Effector memory CD8-positive, alpha-beta T cell (primary cell): Measurements from ENCODE around the gene ENPP3.
"Not testable (repeated sequence)": the region's sequence is repeated elsewhere in the genome, so short reads cannot be mapped to it uniquely, and the experiment has no call there.

Source experiments
- ATAC-seq: fragments of 150-1000 bp; cut with Tn5 transposase; replicated peaks from 2 replicates; pipeline ENCODE4 v1.10.0; 2021; ENCODE audit warnings: mild to moderate bottlenecking, moderate library complexity
- DNase-seq, 3 experiments: peaks; one replicate each; pipeline ENCODE4 v3.0.0; 2021
- H3K27ac Mint-ChIP-seq, 2 donors: one replicate each; pipeline ENCODE4 v1.8.0; 2022; ENCODE audit warnings: mild to moderate bottlenecking in 2 of 2, mixed read lengths in 2 of 2, moderate library complexity in 2 of 2
- H3K27me3 Mint-ChIP-seq, 2 donors: one replicate each; pipeline ENCODE4 v1.8.0; 2022; ENCODE audit warnings: mixed read lengths in 2 of 2
- H3K36me3 Mint-ChIP-seq: one replicate; pipeline ENCODE4 v1.8.0; 2022; ENCODE audit warnings: mild to moderate bottlenecking, moderate library complexity, mixed read lengths; ENCODE audit not compliant: insufficient read depth
- H3K4me1 Mint-ChIP-seq, 2 donors: one replicate each; pipeline ENCODE4 v1.8.0; 2022; ENCODE audit warnings: low read depth in 2 of 2, mixed read lengths in 2 of 2
- H3K4me3 Mint-ChIP-seq, 2 donors: one replicate each; pipeline ENCODE4 v1.8.0; 2022; ENCODE audit warnings: mild to moderate bottlenecking in 2 of 2, mixed read lengths in 2 of 2, moderate library complexity in 2 of 2
- H3K9me3 Mint-ChIP-seq, 2 donors: one replicate each; pipeline ENCODE4 v1.8.0; 2022; ENCODE audit warnings: mixed read lengths in 2 of 2

The ENPP3 gene

DNA sequence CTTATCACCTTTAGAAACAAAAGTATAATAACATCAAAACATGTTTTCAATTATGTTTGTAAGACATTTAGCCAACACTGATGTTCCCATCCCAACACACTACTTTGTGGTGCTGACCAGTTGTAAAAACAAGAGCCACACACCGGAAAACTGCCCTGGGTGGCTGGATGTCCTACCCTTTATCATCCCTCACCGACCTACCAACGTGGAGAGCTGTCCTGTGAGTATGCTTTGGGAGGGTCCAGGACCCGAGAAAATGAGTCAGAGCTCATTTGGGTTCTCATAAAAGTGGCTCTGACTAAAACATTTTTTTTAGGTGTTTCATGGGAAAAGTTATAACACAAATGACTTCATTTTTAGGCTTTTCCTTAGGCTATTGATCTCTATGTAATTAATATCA is 103.1 kb downstream of the ENPP3 start:
- no peak overlapping the region for H3K4me3 Mint-ChIP-seq
- DNase-seq (no peak), ATAC-seq (no peak)
- no peaks in the 10 kb centered on the region for H3K4me1 Mint-ChIP-seq
- no peaks in the 10 kb centered on the region for H3K9me3 Mint-ChIP-seq
- H3K27me3 Mint-ChIP-seq = peaks cover 0 to 17% of the 10 kb centered on the region in 2 donors
- no peak overlapping the region for H3K27ac Mint-ChIP-seq
- H3K36me3 Mint-ChIP-seq = no peaks in the 10 kb centered on the region

DNA sequence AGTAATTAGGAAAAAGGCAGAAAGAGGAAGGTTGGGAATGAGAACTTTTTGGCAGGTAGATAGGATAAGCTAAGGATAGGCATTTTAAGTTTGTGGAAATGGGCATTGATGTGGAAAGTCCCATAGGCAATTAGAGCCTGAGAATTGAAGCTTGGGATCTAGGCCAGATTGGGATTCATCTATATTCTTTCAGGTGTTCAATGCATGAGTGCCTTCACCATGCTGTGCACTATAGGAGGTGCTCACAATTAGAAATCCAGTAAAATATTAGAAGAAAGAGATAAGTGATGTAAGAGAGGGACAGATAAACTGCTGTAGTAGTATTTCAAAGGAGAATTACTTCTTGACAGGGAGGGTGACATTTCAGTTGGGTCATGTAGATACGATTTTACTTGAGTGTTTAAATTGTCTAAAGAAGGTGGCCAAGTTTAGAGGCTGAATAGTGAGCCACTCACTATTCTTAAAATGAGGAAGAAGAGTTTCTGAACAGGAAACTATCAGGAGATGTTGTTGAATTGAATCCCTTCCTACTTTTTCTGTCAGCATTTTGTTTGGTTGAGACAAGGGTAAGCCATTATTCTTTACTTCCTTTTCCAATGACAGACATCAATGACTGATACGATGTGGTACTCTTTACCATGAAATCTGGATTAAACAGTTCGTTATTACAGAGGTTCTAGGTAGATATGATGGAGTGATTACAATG is 104.7 kb downstream of the ENPP3 start:
- no peaks in the 10 kb centered on the region for H3K36me3 Mint-ChIP-seq
- ATAC-seq = no peak
- H3K4me1 Mint-ChIP-seq = no peaks in the 10 kb centered on the region
- H3K9me3 Mint-ChIP-seq = no peaks in the 10 kb centered on the region
- DNase-seq = no peak
- no peak overlapping the region for H3K4me3 Mint-ChIP-seq
- peaks cover 0 to 17% of the 10 kb centered on the region in 2 donors for H3K27me3 Mint-ChIP-seq
- no peak overlapping the region for H3K27ac Mint-ChIP-seq

DNA sequence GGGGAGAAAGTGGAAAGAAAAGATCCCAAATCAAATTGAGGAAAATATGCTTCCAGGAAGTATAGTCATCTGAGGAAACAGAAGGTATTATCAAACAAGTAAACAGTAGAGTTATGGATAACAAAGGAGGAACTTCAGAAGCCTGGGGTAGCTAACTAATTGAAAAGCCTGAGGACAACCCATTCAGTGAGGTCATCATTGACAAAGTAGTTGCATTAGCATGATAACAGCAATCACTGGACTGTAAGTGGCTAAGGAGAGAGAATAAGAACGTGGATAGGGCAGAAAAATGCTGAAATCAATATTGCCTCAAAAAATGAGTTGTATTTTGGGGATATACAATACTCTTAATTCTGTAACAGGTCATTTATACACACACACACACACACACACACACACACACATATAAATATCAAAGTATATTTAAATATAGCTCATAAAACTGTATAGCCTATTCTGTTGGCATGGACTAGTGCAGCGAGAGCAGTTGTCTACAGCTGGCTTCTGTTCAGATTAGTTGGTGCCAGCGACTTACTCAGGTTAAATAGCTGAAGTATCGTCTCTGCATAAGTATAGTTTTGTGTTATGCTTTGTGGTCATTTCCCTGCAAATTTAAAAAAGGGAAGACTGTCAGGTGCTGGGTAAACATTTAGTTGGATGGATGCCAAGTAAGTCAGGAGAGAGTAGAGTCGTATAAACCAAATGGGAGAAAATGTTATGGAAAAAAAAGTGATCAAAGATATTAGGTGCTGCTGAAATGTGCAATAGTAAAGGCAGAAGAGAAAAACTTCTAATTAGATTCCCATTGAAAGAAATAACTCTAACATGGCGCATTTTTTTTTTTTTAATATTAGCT is 107.6 kb downstream of the ENPP3 start:
- Mint-ChIP-seq H3K27me3 (peaks cover 0 to 17% of the 10 kb centered on the region in 2 donors), H3K27ac (no peak overlapping the region), H3K4me1 (no peaks in the 10 kb centered on the region), H3K9me3 (no peaks in the 10 kb centered on the region), H3K4me3 (no peak overlapping the region), H3K36me3 (no peaks in the 10 kb centered on the region)
- DNase-seq (no peak), ATAC-seq (no peak)

DNA sequence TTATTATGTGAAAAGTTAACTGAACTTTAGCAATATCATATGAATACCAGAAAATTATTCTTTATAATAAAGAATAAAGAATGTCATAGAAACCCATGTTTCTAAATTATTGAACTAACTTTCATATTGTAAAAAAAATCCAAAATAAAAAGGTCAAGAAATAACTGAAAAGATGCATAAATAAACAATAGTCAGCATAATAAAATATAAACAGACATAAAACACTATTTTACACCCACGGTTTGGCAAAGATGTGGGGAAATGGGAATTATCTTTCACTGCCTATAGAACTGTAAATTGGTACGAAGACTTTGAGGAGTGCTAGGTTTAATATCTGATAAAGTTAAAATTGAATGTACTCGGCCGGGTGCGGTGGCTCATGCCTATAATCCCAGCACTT is 108.4 kb downstream of the ENPP3 start:
- H3K36me3 Mint-ChIP-seq = no peaks in the 10 kb centered on the region
- H3K4me1 Mint-ChIP-seq = no peaks in the 10 kb centered on the region
- ATAC-seq (no peak), DNase-seq (no peak)
- H3K27me3 Mint-ChIP-seq = peaks cover 0 to 17% of the 10 kb centered on the region in 2 donors
- H3K4me3 Mint-ChIP-seq = no peak overlapping the region
- H3K9me3 Mint-ChIP-seq = no peaks in the 10 kb centered on the region
- no peak overlapping the region for H3K27ac Mint-ChIP-seq

DNA sequence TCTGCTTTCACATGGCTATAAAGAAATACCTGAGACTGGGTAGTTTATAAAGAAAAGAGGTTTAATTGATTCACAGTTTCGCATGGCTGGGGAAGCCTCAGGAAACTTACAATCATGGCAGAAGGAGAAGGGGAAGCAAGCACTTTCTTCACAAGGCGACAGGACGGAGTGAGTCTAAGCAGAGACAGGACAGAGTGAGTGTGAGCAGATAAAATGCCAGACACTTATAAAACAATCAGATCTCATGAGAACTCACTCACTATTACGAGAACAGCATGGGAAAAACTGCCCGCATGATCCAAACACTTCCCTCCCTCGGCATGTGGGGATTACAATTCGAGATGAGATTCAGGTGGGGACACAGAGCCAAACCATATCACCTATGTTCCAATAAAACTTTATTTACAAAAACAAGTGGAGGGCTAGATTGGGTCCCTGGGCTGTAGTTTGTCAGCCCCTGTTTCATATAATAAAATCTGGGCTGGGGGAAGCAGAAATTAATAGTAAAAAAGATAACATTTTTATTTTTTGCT is 110.8 kb downstream of the ENPP3 start:
- H3K9me3 Mint-ChIP-seq = no peaks in the 10 kb centered on the region
- H3K4me3 Mint-ChIP-seq = no peak overlapping the region
- H3K4me1 Mint-ChIP-seq = no peaks in the 10 kb centered on the region
- no peaks in the 10 kb centered on the region for H3K36me3 Mint-ChIP-seq
- peaks cover 3 to 10% of the 10 kb centered on the region in 2 donors for H3K27me3 Mint-ChIP-seq
- DNase-seq (no peak), ATAC-seq (no peak)
- H3K27ac Mint-ChIP-seq = no peak overlapping the region

DNA sequence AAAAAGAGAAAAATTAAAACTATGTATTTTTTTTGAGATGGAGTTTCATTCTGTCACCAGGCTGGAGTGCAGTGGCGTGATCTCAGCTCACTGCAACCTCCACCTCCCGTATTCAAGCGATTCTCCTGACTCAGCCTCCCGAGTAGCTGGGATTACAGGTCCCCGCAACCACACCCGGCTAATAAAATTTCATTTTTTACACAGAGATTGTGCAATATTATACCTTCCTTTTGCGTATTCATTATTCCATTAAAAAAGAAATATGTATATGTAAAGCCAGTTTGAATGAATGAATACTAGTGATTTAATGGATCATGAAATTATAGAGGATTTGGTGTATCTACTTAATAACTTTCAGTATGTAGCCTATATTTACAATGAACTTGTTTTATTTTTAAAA is 111.9 kb downstream of the ENPP3 start:
- H3K27me3 Mint-ChIP-seq = peaks cover 10 to 11% of the 10 kb centered on the region in 2 donors
- H3K4me3 Mint-ChIP-seq = no peak overlapping the region
- no peaks in the 10 kb centered on the region for H3K4me1 Mint-ChIP-seq
- H3K36me3 Mint-ChIP-seq = no peaks in the 10 kb centered on the region
- no peak overlapping the region for H3K27ac Mint-ChIP-seq
- DNase-seq (no peak), ATAC-seq (no peak)
- H3K9me3 Mint-ChIP-seq = no peaks in the 10 kb centered on the region

DNA sequence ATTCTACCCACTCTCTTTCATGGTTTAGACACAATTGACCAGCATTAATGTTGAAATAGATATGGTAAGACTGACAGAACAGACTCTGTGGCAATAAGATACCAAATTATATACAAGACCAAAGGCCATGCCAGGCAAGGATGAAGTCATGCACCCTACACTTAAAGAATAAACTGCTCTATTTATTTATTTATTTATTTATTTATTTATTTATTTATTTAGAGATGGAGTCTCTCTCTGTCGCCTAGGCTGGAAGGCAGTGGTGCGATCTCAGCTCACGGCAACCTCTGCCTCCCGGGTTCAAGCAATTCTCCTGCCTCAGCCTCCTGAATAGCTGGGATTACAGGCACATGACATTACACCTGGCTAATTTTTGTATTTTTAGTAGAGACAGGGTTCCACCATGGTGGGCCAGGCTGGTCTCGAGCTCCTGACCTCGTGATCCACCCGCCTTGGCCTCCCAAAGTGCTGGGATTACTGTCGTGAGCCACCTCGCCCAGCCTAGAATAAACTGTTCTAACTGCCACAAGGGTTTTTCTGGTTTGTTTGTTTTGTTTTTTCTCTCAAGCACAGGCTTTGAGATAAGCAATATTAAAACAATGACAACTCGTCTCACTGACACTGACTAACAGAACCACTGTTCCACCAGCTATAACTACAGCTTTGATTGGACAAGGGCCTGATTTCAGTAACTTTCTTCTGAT is 114.1 kb downstream of the ENPP3 start:
- peaks cover 25 to 31% of the 10 kb centered on the region in 2 donors for H3K27me3 Mint-ChIP-seq
- not testable (repeated sequence) for H3K27ac Mint-ChIP-seq, H3K9me3 Mint-ChIP-seq, H3K36me3 Mint-ChIP-seq, H3K4me3 Mint-ChIP-seq, ATAC-seq, H3K4me1 Mint-ChIP-seq, DNase-seq

DNA sequence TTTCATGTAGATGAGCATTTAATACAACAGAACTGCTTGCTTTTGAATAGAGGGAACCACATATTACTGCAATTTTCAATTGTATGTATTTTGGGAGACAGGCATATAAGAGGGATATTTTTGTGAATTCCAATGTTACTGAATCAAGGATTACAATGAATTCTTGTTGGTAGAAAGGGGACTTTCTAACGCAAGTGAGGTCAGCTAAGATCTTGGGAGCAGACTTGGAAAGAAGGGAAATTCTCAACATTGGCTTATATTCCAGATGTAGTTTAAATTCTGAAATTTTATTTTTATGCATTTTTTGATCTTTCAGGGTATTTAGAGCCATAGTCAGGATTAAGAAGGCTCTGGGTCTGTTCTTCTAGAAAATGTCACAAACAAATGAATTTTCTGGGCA is 117.0 kb downstream of the ENPP3 start:
- H3K9me3 Mint-ChIP-seq = no peaks in the 10 kb centered on the region
- H3K4me1 Mint-ChIP-seq = no peaks in the 10 kb centered on the region
- H3K4me3 Mint-ChIP-seq = no peak overlapping the region
- ATAC-seq = no peak
- H3K27ac Mint-ChIP-seq = no peak overlapping the region
- no peak for DNase-seq
- no peaks in the 10 kb centered on the region for H3K36me3 Mint-ChIP-seq
- peaks cover 43% of the 10 kb centered on the region in 2 donors for H3K27me3 Mint-ChIP-seq

DNA sequence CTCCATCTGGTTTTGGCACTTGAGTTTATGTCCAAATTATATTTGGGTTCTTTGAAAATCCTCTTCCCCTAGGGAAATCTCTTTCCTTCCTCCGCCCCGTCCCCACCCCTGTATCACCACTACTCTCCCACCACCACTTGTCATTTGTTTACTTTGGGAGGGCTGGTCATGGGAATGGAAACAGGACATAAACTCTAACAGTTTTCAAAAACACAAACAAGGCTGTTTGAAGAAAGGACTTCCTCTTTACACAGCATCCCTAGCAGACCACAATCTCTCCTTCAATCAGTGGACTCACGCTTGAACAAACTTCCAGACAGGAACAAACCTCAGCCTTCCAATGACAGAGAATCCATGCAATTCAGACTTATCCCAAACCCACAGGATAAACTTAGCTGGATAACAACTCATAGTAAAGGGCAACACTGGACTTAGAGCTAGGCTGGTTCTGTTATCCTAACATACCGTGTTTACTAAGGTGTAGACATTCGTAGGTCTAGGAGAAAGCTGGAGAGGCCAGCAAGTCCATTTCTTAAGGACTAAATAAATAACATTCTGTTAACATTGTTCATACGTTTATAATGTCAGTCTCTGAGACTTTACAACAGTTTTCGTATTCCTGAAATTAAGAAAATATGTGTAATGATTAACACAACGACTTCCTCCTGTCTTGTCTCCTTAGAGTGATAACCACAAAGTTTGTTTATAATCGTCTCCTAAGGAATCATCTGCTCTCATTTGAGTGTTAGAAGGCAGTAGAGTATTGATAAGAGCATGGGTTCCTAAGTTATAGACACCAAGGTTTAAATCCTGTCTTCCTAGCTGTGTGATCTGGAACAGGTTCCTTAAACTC is 117.8 kb downstream of the ENPP3 start:
- H3K4me3 Mint-ChIP-seq = no peak overlapping the region
- no peak overlapping the region for H3K27ac Mint-ChIP-seq
- H3K27me3 Mint-ChIP-seq = peaks cover 43% of the 10 kb centered on the region in 2 donors
- ATAC-seq (no peak), DNase-seq (no peak)
- no peaks in the 10 kb centered on the region for H3K9me3 Mint-ChIP-seq
- H3K4me1 Mint-ChIP-seq = no peaks in the 10 kb centered on the region
- H3K36me3 Mint-ChIP-seq = no peaks in the 10 kb centered on the region

DNA sequence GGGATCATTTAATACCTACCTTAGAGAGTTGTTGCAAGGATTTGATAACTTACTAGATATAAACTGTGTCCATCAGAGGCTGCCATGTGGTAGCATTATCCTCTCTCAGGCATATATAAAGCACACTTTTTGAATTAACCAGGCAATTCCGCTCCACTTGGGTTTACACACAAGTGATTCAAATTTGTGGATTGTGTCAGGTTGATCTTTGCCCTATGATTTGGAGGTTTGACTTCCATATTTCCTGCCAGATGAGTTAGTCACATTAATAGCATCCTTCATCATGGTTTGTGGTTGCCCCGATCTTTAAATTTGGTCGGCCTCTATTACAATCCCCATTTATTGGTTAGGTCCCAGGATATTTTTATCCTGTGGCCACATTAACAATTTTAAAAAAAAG is 118.5 kb downstream of the ENPP3 start:
- Mint-ChIP-seq H3K4me1 (no peaks in the 10 kb centered on the region), H3K36me3 (no peaks in the 10 kb centered on the region), H3K27me3 (peaks cover 43% of the 10 kb centered on the region in 2 donors), H3K27ac (no peak overlapping the region), H3K4me3 (no peak overlapping the region), H3K9me3 (no peaks in the 10 kb centered on the region)
- DNase-seq = no peak
- no peak for ATAC-seq

DNA sequence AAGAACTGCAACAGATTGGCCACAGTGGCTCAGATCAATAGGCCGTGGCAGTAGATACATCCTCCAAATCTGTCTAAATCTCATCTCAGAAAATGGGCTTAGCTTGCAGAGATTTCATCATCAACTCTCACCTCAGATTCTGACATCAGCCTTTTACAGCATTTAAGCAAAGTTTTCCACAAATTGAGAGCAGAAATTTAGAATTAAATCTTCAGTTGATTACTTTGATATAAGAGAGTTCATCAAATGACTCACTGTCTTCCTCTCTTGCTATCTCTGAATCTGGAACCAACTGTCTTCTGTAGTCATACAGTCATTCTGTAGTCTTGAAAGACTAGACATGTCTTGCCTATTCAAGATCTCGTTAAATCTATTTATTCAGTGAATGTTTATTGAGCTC is 118.9 kb downstream of the ENPP3 start:
- no peak overlapping the region for H3K4me3 Mint-ChIP-seq
- H3K27ac Mint-ChIP-seq = no peak overlapping the region
- H3K9me3 Mint-ChIP-seq = no peaks in the 10 kb centered on the region
- H3K27me3 Mint-ChIP-seq = peaks cover 43% of the 10 kb centered on the region in 2 donors
- H3K4me1 Mint-ChIP-seq = no peaks in the 10 kb centered on the region
- no peaks in the 10 kb centered on the region for H3K36me3 Mint-ChIP-seq
- ATAC-seq = no peak
- DNase-seq = no peak

DNA sequence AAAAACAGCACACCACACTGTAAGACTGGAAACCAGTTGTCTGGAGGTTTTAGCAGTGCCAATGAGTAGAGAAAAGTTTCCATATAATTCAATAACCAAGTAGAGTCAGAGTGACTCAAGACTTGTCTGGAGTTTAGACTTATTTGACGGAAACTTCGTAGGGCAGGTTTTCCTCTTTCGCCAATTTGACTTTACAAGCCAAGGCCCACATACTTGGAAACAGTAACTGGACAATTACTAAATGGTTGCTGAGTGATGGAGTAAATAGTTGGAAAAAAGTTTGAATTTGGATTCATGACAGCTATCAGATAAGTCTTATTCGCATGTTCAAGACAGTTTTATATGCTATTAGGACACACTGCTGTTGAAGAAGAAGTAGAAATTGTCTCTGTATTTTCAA is 121.8 kb downstream of the ENPP3 start:
- no peak for ATAC-seq
- Mint-ChIP-seq H3K4me1 (no peaks in the 10 kb centered on the region), H3K4me3 (no peak overlapping the region), H3K27me3 (peaks cover 34 to 36% of the 10 kb centered on the region in 2 donors), H3K9me3 (no peaks in the 10 kb centered on the region), H3K27ac (no peak overlapping the region), H3K36me3 (no peaks in the 10 kb centered on the region)
- no peak for DNase-seq
